VCaP (cell line): ENCODE measurements around the gene COL6A1.

Source experiments
- H3K27ac ChIP-seq: fragments of 450-650 bp; 2 replicates; pipeline ENCODE4 v1.5.1; 2017
- CTCF ChIP-seq: fragments of 450-650 bp; conservative IDR thresholded peaks from 2 replicates; pipeline ENCODE4 v1.5.1; 2017; ENCODE audit warnings: mild to moderate bottlenecking, moderate library complexity

COL6A1 gene

DNA sequence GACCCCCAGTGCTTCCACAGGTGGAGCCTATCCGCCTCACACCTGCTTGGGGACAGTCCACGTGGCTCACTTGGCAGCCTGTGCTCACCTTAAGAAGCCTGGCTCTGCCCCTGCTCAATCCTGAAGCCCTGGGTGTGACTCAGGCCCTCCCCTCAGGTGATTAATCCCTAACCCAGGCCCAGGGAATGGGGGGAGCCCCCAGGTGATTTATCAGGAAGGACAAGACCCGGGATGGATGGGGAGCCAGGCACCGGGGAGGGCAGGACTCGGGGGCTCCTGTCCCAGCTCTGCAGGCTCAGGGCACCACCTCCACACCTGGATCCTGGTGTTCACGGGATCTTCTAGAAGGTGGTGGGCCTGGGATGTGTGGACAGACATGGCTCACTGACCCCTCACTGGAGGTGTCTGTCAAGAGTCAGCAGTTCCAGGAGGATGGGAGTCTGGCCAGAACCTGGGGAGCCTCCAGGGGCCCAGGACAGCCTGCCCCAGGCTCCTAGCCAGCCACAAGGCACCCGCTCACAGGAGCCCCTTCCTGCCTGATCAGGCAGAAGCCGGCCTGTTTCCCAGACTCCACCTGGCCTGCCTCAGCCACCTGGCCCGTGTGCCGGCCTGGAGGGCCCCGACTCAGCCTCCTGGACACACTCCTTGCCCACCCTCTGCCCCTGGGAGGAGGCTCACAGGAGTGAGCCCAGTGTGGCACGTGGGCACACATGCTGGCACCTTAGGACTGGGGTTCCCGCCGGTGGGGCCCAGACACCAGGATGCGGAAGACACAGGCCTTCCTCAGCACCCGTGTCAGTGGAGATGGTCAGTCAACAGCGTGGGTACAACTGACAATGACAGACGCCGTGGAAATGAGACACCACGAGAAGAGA, 38.6 kb upstream of the COL6A1 start:
- no peak overlapping the region for H3K27ac ChIP-seq
- no peak for TF ChIP-seq CTCF

- H3K27ac ChIP-seq, result no peak overlapping the region
- TF ChIP-seq CTCF, result no peak
Observed at GRCh38 chr21:45943630-45944540, 37.7 kb upstream of the COL6A1 start.

- TF ChIP-seq CTCF, result no peak
- no peak overlapping the region for H3K27ac ChIP-seq
Observed at GRCh38 chr21:45944601-45945000, 37.0 kb upstream of the COL6A1 start.

GRCh38 chr21:45945066-45945867, 36.3 kb upstream of the COL6A1 start:
- TF ChIP-seq CTCF, result no peak
- no peak overlapping the region for H3K27ac ChIP-seq

DNA sequence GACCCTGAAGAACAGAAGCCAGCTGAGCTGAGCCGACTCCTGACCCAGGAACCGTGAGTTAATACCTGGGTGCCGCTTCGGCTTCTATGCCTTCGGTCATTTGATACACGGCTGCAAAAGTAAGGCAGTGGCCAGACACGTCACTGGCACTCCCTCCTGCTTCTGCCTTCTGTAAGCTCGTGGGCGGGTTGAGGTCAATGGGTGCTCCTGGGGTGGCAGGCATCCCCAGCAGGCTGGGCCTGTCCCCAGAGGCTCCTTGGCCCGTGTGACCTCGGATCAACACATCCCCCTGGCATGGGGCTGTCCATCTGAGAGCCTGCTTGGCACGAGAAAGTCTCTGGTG, 35.7 kb upstream of the COL6A1 start:
- TF ChIP-seq CTCF, result no peak
- no peak overlapping the region for H3K27ac ChIP-seq

DNA sequence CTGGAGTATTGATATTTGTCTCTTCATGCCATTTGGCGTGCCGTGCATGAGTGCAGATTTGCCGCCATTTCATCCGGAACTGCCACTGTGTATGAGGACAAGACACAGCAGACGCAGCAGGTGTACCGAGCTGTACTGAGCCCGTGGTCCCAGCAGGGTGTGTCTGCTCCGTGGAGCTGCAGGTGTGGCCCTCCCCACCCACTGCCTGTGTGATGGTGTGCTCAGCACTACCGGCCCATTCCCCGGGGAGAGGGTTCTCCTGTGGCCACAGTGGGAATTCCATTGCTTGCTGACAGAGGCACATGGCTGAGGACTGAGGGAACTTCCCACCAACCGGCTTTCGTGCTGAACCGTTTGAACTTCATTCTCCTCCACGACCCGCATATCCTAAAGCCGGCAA, 34.3 kb upstream of the COL6A1 start:
- TF ChIP-seq CTCF, result no peak
- H3K27ac ChIP-seq, result no peak overlapping the region
